ENCODE results near the gene MARK2.

The MARK2 gene

DNA sequence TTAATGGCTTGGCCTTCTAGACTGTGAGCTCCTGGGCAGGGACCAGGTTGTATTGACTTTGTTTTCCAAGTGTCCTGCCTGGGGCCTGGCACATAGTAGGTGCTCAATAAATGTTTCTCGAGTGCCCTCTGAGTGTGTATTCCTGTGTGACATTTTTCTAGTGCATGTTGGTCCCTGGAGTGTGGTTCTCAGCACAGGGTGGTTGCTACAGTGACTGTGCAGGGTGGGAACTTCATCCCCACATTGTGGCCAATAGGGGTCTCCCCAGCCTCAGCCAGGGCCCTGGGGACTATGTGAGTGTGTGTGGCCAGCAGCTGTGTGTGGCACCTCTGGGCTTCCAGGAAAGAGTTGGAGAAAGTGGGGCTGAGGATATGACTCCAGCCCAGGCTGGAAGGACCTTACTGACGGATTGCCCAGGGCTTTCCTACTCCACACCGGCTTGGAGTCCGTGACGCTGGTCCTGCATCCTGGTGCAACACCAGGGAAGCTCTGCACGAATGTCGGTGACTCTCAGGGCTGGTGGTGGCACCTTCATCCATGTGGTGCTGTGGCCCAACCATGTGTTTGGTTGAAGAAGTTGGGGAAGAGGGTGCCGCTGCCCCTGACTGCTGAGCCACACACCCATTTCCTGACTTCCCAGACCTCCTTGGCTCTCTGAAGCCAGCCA is 9.0 kb upstream of the MARK2 start:
- DNase-seq: no peak

DNA sequence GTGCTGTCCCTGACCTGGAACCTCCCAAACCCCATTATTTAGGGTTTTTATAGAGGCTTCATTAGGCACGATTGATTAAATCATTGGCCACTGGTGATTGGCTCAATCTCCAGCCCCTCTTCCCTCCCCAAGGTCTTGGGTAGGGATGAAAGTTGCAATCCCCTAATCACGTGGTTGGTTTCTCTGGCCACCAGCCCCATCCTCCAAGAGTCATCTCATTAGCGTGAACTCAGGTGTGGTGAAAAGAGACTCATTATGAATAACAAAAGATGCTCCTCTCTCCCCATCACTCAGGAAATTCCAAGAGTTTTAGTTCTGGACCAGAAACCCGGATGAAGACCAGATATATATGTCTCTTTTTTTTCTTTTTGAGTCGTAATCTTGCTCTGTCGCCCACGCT is 7.6 kb upstream of the MARK2 start:
- DNase-seq: no peak

DNA sequence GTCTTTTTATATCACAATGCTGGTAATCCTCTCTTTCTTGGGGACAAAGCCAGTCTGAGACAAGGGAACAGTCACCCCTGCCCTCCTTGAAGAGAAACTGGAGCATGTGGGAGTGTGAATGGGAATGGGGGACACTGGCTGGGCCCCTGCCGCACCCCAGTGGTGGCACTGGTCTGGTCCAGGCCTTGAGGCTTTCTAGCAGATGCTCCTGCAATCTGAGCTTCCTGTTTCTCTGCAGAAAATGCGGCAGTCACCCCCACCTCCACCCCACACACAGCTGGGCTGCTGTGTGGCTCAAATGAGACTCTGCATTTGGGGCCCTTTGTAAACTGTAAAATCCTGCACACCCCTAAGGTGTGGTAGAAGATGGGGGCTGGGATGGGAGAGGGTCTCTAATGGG is 6.6 kb upstream of the MARK2 start:
- no peak for DNase-seq

DNA sequence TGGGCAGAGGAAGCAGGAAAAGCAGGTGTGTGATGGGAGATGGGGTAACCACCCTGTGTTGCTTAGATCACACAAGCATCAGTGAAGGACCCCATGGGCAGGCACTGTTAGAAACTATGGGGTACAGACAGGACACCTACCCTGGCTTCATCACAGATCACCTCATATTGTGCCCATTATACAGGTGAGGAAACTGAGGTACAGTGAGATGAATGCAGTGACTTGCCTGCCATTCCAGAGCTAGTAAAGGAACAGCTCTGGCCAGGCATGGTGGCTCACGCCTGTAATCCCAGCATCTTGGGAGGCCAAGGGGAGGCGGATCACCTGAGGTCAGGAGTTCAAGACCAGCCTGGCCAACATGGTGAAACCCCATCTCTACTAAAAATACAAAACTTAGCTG is 5.9 kb upstream of the MARK2 start:
- no peak for DNase-seq

DNA sequence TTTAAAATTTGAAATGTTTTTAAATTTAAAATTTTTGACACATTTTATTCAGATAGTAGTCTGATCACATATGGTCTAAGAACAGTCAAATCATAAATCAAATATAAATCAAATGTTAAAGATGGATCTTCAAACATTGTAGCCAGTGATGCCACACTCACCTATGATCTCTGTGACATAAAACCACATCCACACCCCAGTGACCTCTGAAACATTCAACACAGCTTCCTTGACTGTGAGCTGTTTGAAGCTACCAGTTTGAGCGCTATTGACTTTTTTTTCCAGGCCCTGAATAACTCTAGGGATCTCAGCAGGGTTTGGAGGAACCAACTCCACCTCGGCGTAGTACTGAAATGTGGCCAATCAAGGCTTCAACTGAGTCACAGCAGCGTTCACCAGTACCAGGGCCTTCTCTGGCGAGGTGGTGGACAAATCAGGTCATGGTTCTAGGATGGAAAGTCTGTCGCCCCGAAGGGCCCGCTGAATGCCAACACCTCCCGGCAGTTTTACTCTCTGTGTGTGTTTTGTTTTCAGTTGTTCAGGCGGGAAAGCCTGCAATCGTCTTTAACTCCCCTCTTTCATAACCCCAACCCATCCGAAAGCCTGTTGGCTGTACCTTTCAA is 4.3 kb upstream of the MARK2 start:
- DNase-seq: no peak

DNA sequence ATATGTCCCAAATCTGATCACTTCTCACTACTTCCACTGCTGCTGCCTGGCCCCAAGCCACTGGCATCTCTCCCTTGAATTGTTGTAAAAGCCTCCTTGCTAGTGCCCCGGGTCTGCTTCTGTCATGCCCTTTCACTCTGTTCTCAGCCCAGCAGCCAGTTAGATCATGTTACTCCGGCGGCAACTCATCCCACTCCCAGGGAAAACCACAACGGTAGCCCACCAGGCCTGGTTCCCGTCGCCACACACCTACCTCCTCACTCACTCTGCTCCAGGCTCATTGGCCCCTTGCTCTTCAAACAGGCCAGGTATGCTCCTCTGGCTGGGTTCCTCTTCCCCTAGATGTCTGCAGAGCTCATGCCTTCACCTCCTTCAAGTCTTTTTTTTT is 3.8 kb upstream of the MARK2 start:
- no peak for DNase-seq

DNA sequence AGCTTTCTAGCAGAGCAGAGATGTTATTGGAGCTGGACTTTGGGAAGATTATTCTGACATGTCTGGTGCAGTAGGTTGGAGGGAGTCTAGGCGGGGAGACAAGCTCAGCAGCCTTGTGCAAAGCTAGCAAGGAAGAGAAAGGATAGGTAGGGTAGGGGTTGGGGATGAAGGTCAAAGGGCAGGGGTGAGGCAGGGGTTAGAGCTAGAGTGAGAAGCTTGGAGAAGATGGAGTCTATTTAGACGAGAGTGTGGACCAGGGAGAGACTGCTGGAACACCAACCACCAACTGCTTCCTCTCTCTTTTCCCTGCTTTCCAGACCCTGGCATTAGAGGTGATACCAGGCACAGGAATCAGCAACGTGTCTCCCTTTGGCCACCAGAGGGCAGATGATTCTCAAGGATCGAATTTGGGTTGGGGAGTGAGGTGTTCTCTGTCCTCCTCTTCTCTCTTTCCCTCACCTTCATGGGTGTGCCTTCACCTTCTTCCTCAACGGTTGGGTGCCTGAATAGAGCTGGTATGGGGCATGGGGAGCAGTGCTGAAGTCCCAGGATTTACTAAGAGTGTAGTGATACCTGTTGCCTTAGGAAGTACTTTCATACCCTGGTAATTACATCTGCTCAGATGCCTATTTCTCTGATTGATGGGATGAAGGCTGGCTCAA is 1.8 kb upstream of the MARK2 start:
- peak in 11 of 14 donors; percentile 21 to 68 (median 58) for DNase-seq

DNA sequence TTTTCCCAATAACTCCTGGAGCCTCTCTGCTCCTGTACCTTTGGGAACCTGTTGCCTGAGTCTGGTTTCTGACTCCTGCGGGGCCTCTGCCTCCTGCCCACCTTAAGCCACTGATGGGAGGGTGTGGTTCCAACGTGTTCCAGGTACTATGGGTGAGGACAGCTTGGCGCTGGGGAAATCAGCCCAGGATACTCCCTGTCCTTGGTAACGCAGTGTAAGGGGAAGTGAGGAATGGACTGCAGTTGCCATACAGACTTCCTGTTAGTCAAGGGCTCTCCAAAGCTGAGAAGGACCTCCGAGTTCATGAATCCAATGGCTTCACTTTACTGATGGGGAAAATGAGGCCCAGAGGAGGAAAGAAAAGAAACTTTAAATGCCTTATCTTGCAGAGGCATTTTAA is 1.2 kb upstream of the MARK2 start:
- DNase-seq: peak in 1 of 14 donors; percentile 58

DNA sequence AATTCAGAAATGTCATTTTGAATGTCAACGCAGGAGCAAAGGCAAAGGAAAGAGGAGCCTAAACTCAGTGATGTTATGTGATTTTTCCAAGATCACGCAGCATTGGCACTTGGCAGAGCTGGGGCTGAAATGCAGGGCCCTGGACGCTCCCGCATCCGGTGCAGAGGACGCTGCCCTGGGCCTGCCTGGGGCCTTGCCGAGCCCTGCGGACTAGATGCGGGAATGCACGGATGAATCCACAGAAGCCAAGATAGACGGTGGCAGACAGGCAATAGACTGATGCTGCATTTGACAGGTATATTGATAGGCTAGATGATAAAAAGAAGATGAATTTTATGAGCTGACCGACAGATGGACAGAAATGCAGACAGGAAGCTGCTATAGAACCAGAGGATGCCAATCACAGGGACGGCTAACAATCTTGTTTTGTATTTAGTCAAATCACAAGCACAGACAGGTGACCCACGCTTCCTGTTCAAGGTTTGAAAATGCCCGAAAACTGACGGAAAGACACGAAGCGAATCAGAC is 696 bp upstream of the MARK2 start:
- peak in 1 of 14 donors; percentile 73 for DNase-seq

DNA sequence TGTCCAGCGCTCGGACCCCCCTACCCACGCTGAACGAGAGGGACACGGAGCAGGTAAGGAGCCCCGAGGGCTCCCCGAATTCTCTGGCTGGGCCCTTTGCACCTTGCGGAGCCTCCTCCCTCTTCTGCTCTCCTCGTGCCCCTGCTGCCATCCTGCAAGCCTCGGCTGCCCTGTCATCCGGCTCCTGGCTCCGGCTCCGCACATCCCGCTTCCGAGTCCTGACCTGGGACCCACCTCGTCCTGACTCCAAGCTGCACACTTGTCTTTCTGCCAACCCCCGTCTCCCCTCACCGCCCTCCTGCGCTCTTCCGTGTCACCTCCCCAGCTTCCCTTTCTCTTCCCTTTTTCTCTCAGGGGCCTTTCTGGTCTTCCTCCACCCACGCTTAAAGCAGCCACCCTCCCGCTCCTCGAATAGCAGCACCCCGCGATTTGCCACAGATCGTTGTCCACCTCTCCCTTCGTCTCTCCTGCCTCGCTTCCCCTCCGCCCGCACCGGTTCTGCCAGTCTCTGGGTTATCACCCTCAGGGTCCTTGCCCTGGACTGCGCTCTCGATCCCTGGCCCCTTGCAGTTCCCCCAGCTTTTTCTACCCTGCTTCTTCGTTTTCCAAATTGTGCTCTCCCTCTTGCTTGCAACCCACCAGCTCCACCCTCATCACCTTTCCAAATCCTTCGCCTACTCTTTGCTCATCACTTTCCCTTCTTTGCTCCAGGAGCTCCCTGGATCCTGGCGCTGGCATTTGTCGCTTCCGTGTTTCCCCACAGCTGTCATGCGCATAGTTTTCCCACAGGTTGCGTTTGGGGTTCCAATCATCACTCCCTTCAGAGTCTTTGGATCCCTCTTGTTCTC is 822 bp downstream of the MARK2 start:
- DNase-seq: peak in 5 of 14 donors; percentile 41 to 74 (median 54)

DNA sequence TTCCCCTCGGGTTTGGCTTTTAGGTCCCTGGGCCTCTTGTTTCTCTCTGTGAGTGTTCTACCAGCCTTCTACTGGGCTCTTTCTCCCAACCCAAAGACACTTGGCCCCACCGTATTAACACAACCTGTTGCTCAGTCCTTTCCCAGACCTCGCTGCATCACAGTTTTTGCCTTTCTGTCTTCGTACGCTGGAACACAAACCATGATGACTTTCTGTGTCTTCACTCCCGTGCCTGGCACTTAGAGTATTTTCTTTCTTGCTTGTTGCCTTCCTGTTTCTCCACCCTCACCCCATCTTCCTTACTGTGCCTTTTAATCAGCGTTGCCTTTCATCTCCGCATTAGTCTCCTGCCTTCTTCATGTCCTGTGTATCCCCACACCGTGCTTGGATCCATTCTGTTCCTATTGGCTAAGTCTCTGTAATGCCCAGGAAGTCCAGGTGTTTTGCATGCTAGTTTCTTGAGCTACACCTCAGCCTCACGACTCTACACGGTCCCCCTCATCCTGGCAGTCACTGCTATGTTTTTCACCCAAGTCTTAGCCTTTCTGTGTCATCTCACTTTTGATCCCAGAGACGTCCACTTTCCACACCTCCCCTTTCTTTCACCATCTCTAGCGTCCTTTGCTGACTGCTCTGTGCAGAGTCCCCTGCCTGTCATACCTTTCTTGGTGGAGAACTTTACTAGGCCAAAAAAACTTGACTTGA is 1.6 kb downstream of the MARK2 start:
- peak in 2 of 14 donors; percentile 18 to 57 for DNase-seq

DNA sequence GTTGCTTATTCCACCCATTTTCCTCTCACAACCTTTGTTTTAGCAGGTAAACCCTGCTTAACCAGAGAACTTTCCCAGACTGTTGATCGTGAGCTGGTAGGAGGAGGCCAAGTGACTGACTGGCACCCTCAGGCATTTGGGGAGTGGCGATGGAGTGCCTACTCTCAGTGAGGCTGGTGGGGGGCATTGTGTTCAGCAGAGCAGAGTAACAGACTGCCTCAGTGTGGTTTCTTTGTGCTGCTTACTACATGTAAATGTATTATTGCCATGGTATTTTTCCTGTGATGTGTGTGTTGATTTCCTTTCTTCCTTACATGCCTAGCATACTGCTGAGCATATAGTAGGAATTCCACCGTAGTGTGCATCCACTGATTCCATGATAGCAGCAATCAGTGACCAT is 2.6 kb downstream of the MARK2 start:
- peak in 5 of 14 donors; percentile 16 to 31 (median 22) for DNase-seq

DNA sequence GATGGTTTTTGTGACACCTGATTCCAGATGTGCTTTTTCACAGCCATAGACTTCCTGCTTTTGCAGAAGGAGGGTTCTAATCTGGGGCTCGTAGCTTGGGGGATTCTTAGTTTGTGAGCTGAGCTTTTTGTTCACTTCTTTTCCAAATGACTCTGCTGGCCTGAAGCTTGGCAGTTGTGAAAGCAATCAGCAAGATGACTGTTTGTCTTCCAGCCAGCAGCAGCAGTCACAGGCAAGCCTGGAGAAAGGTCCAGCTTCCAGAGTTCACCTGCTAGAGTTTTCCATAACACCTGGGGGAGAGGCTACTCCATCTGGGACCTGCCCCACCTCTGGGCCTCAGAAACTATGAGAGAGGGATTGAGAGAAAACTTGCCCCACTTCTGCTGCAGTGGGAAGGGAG is 4.1 kb downstream of the MARK2 start:
- peak in 3 of 14 donors; percentile 12 to 30 (median 12) for DNase-seq

DNA sequence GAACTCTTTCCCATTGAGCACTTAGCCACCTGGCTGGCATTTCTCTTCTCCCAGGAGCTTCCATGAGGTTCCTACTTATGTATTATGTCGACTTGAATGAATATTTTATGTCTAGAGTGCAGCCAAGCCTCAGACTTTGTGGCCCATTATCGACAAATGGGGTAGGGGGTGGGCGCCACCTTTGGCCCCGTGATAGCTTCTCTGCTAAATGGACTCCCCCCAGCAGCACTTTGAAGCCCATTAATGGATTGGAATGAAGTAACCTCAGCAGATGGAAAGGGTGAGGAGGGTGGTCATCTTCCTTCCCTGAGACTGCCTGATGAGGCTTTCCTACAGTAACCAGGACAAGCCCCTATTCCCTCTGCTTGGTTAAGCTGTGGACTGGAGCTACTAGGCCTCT is 5.9 kb downstream of the MARK2 start:
- no peak for DNase-seq

DNA sequence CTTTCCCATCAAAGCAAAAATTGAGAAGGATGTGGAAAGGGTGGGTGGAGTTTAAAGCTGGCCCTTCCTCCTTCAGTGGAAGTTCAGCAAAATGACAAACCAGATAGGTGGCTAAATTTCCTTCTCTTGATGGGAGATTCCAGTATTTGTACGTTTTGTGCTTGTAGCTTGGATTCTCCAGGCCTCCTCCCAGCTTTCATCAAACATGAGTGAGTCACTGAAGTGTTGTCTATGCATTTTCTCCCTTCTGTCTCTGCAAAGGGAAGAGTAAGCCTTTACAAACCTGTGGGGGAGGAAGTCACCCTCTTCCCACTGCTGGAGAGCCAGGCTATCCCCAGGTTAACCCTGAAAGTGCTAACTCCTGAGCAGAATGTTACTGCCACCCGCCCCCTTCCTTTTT is 6.4 kb downstream of the MARK2 start:
- DNase-seq: no peak

DNA sequence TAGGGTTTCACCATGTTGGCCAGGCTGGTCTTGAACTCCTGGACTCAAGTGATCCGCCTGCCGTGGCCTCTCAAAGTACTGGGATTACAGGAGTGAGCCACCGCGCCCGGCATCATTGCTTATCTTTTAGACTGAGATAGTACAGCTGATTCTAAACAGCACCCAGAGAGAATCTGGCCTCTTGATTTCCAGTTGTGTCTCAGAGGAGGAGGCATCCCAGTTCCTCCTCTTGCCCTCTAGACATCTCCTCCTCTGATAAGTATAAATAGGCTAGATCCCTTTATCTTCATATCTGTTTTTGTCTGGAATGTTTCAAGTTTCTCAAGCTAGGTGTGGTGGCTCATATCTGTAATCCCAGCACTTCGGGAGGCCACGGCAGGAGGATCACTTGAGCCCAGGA is 7.0 kb downstream of the MARK2 start:
- DNase-seq: no peak

DNA sequence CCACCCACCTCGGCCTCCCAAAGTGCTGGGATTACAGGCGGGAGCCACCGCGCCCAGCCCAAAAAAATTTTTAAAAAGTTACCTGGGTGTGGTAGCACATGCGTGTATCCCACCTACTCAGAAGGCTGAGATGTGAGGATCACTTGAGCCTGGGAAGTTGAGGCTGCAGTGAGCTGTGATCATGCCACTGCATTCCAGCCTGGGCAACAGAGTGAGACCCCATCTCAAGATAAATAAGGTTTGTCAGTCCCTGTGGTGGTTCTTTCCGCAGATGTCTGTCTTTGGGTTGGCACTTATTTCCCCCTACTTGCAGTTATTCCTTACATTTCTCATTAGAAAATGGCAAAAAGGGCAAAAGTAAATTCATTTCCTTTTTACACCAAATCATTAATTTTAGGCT is 8.0 kb downstream of the MARK2 start:
- no peak for DNase-seq

DNA sequence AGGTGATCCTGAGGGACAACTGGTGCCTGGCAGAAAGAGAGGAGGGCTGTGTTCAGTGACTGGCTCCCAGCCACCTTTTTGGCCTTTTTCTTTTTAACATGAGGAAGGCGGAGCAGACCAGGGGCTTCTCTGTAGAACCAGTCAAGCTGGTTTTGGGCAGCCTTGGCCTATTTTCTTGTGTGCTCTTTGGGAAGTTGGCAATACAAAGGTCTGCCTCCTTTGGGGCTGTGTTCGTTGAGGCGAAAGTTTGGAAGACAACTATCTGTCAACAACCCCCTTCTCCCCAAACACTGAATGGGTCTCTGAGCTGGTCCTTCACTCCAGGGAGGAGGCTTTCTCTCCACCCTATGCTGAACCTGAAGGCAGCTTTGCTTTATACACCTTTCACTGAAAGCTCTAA is 8.5 kb downstream of the MARK2 start:
- no peak for DNase-seq

DNA sequence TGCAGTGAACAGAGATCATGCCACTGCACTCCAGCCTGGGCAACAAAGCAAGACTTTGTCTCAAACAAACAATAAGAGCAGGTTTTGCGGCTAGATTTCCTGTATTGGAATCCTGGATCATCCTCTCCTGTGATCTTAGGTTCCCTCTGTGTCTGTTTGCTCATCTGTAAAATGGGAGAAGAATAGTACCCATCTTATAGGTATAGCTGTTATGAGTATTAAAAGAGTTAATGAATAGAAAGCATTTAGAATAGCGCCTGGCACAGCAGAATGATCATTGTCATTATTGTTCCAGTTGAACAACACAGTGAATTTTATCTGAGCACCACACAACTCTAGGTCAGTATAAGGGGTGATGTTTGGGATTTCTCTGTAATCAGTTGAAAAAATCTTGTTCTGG is 10.8 kb downstream of the MARK2 start:
- no peak for DNase-seq

DNA sequence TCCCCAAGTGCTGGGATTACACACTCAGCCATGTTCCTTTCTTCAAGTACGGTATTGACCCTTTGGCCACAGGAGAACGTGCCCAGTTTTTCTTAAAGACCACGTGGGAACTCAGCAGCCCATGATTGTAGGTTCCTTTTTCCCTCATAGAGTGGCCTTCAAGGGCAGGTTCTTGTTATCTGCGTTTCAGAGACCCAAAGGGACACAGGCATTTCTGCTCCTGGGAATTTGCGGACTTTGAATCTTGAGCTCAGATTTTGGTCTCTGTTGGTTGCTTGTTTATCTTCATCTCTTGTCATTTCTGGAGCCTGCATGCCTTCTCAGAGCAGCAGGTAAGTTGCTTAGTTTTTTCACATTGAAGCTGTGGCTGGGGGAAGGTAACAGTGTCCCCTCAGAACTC is 12.0 kb downstream of the MARK2 start:
- no peak for DNase-seq

DNA sequence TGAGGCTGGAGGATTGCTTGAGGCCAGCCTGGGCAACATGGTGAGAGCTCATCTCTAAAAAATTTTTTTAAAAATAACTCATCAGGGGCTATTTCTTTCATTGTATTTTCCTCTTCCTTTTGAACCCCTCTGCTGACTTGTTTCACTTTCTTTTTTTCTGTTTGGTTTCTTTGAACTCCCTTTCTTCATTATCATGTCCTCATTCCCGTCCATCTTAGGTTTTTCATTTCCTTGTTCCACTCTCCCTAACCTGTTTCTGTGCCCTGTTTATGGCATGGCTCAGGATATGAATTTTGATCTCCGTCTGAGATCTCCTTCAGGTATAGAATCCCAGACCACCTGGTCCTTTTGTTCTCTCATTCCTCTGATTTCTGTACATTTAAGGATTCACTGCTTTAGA is 12.5 kb downstream of the MARK2 start:
- DNase-seq: no peak

DNA sequence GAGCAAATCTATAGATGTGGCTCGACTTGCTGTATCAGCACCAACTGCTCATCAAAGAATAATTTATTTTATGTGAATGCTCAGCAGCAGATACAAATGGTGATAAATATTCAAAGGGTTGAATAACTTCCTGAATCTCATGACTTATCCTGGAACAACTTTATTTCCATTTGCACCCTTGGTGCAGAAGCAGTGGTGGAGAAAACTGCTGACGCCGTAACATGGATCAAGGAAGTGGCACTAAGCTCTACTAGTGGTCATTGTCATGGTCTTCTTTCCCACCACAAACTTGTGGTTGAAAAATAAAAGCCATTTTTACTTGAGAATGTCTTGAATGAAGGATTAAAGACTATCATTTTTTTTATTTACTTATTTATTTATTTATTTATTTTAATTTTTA is 14.6 kb downstream of the MARK2 start:
- DNase-seq: no peak
